ENCODE data around the gene JPH2. TPM values are rescaled to one million over a fixed set of nuclear protein-coding genes. Genes with fewer than 3 reads are reported as not detected.
A peak's percentile ranks its signal among the peaks of the same experiment; 100 is the strongest.

The JPH2 gene
- total and polyA plus RNA-seq, 4 donors = 0.09 to 1.3 (median 0.17) TPM; not detected in 1

DNA sequence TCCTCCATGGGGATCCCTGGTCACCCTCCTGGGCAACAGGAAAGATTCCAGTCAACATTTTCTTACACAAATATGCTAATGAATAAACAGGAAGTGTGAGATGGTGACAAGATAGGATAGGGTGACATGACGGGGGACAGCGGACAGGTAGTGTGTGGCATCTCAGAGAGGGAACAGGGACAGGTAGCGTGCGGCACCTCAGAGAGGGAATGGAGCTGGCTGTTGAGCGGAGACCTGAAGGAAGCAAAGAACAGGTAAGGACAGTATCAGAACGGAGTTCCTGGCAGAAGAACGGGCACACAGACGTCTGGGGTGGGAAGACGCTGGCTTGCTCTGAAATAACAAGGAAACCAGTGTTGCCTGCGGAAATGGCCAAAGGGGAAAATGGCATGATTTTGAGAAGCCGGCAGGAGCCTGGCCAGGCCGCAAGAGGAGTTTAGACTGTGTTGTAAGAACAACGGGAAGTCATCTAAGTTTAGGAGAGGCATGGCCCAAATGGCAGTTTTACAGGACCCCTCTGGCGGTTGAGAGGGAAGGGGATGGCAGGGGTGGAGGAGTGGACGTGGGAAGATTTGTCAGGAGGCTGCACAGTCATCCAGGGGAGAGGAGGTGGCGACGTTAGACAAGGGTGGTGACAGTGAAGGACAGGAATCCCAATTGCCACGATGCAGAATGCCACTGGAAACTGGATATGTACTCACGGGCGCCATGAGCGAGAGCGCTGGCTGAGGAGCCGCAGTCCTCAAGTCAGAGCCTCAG, 111.6 kb downstream of the JPH2 start:
- no peak overlapping the region for H3K9ac ChIP-seq (ENCODE audit: low read depth in 1 of 2, low read length in 2 of 2)
- peak; percentile 30 for DNase-seq (ENCODE audit: low spot score)
- 92% methylated on average over 23 of the region's 23 CpGs for whole genome bisulfite sequencing

More for the DNA sequence above, 111.6 kb downstream of the JPH2 start:
- peak overlapping the region in 1 of 2 donors; percentile 25 for H3K27ac ChIP-seq (ENCODE audit: low read depth in 1 of 2, low read length in 2 of 2)
- H3K27me3 ChIP-seq (ENCODE audit: control insufficient read depth in 4 of 4, insufficient read depth in 4 of 4, low read length in 3 of 4) = no peaks in the 10 kb centered on the region
- H3K4me3 ChIP-seq (ENCODE audit: low read depth in 1 of 3, low read length in 3 of 3) = no peak overlapping the region
- no peaks in the 10 kb centered on the region for H3K4me1 ChIP-seq (ENCODE audit: control insufficient read depth in 4 of 4, insufficient read depth in 4 of 4, low read length in 3 of 4)
- TF ChIP-seq HNF4A (conservative IDR thresholded peaks at IDR 0.05) (no peak), RAD21 (IDR thresholded peaks at IDR 0.05) (no peak), RXRA (IDR thresholded peaks at IDR 0.05) (no peak), YY1 (IDR thresholded peaks at IDR 0.05) (no peak), NR2F2 (IDR thresholded peaks at IDR 0.05) (no peak), FOXA2 (IDR thresholded peaks at IDR 0.05) (no peak), HNF4G (IDR thresholded peaks at IDR 0.05) (no peak), EGR1 (IDR thresholded peaks at IDR 0.05; ENCODE audit: low read depth in 2 of 2) (no peak), GABPA (IDR thresholded peaks at IDR 0.05 in 1 of 2, conservative IDR thresholded peaks at IDR 0.05 in 1 of 2) (no peak), REST (IDR thresholded peaks at IDR 0.05) (no peak), MAX (IDR thresholded peaks at IDR 0.05) (no peak)
- TF ChIP-seq, protein P1, sequence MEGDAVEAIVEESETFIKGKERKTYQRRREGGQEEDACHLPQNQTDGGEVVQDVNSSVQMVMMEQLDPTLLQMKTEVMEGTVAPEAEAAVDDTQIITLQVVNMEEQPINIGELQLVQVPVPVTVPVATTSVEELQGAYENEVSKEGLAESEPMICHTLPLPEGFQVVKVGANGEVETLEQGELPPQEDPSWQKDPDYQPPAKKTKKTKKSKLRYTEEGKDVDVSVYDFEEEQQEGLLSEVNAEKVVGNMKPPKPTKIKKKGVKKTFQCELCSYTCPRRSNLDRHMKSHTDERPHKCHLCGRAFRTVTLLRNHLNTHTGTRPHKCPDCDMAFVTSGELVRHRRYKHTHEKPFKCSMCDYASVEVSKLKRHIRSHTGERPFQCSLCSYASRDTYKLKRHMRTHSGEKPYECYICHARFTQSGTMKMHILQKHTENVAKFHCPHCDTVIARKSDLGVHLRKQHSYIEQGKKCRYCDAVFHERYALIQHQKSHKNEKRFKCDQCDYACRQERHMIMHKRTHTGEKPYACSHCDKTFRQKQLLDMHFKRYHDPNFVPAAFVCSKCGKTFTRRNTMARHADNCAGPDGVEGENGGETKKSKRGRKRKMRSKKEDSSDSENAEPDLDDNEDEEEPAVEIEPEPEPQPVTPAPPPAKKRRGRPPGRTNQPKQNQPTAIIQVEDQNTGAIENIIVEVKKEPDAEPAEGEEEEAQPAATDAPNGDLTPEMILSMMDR (IDR thresholded peaks at IDR 0.05; ENCODE audit: low read depth, low read length, missing input control) = no peak
- TF ChIP-seq, protein P2, sequence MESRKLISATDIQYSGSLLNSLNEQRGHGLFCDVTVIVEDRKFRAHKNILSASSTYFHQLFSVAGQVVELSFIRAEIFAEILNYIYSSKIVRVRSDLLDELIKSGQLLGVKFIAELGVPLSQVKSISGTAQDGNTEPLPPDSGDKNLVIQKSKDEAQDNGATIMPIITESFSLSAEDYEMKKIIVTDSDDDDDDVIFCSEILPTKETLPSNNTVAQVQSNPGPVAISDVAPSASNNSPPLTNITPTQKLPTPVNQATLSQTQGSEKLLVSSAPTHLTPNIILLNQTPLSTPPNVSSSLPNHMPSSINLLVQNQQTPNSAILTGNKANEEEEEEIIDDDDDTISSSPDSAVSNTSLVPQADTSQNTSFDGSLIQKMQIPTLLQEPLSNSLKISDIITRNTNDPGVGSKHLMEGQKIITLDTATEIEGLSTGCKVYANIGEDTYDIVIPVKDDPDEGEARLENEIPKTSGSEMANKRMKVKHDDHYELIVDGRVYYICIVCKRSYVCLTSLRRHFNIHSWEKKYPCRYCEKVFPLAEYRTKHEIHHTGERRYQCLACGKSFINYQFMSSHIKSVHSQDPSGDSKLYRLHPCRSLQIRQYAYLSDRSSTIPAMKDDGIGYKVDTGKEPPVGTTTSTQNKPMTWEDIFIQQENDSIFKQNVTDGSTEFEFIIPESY (IDR thresholded peaks at IDR 0.05) = no peak
- no peaks in the 10 kb centered on the region for H3K9me3 ChIP-seq (ENCODE audit: control insufficient read depth in 4 of 4, low read length in 3 of 4)
- H3K36me3 ChIP-seq (ENCODE audit: control insufficient read depth in 4 of 4, insufficient read depth in 3 of 4, low read depth in 1 of 4, low read length in 3 of 4) = no peaks in the 10 kb centered on the region
